Lower lobe of right lung (tissue), 2 donors: ENCODE measurements around the gene LHX5. TPM values are rescaled to one million over a fixed set of nuclear protein-coding genes. Genes with fewer than 3 reads are reported as not detected.

Source experiments
- ATAC-seq, 2 donors: fragments of 200-7000 bp; cut with Tn5 transposase; one replicate each; pipeline ENCODE4 v1.9.1; 2020 to 2022; ENCODE audit warnings: mild to moderate bottlenecking in 2 of 2, moderate library complexity in 2 of 2
- DNase-seq: peaks from one replicate; pipeline ENCODE4 v3.0.0-alpha.2; 2020
- H3K27ac ChIP-seq: fragments of 200-600 bp; one replicate; pipeline ENCODE4 v1.8.0; 2022
- H3K27me3 ChIP-seq: fragments of 200-600 bp; one replicate; pipeline ENCODE4 v1.8.0; 2022; ENCODE audit warnings: low read depth
- H3K36me3 ChIP-seq: fragments of 200-600 bp; one replicate; pipeline ENCODE4 v1.8.0; 2022; ENCODE audit warnings: mild to moderate bottlenecking
- H3K4me1 ChIP-seq: fragments of 200-600 bp; one replicate; pipeline ENCODE4 v1.8.0; 2022
- H3K4me3 ChIP-seq: fragments of 200-600 bp; one replicate; pipeline ENCODE4 v1.8.0; 2022; ENCODE audit warnings: mild to moderate bottlenecking
- H3K9me3 ChIP-seq: fragments of 200-600 bp; one replicate; pipeline ENCODE4 v1.8.0; 2022
- CTCF ChIP-seq: fragments of 200-600 bp; IDR thresholded peaks from one replicate; pipeline ENCODE4 v1.8.0; 2022; ENCODE audit warnings: antibody characterized with exemption, mild to moderate bottlenecking
- intact Hi-C: fragments of 100-400 bp; cut with DNase I; formaldehyde crosslinking; loops from one replicate; pipeline ENCODE4 v1.11.0; 2022
- total RNA-seq: library from RNA; stranded (reverse); fragmentation: NEBNext Ultra II Directional; extraction: Animal tissue kit (Norgen Biotek cat#: 25700); gene quantifications from one replicate; pipeline ENCODE4 v1.2.1, GENCODE V29; 2021
- donor health status: DM: no; HTN: yes; CAD: no; lungs with severe emphysema.

LHX5 gene
- total RNA-seq, 1 donor from 2014 or later: not detected

GRCh38 chr12:113506867-113507266, 35.2 kb upstream of the LHX5 start:
- intact Hi-C loops: no loop called here
- ATAC-seq: no peak
- no peak for TF ChIP-seq CTCF
- no peaks in the 10 kb centered on the region for H3K36me3 ChIP-seq
- H3K4me1 ChIP-seq: no peaks in the 10 kb centered on the region
- H3K27ac ChIP-seq: no peak overlapping the region
- peaks cover 52% of the 10 kb centered on the region for H3K27me3 ChIP-seq
- DNase-seq: no peak
- no peak overlapping the region for H3K4me3 ChIP-seq
- no peaks in the 10 kb centered on the region for H3K9me3 ChIP-seq

- no peak overlapping the region for H3K4me3 ChIP-seq
- TF ChIP-seq CTCF: no peak
- peaks cover 45% of the 10 kb centered on the region for H3K27me3 ChIP-seq
- no peaks in the 10 kb centered on the region for H3K9me3 ChIP-seq
- H3K27ac ChIP-seq: no peak overlapping the region
- ATAC-seq: no peak
- intact Hi-C loops: no loop called here
- DNase-seq: no peak
- H3K4me1 ChIP-seq: no peaks in the 10 kb centered on the region
- H3K36me3 ChIP-seq: no peaks in the 10 kb centered on the region
These were observed 34.3 kb upstream of the LHX5 start for GRCh38 chr12:113505941-113506340.

GRCh38 chr12:113504917-113505316, 33.2 kb upstream of the LHX5 start:
- Histone ChIP-seq H3K9me3 (no peaks in the 10 kb centered on the region), H3K36me3 (no peaks in the 10 kb centered on the region), H3K4me1 (no peaks in the 10 kb centered on the region), H3K27ac (no peak overlapping the region), H3K4me3 (no peak overlapping the region), H3K27me3 (peaks cover 47% of the 10 kb centered on the region)
- DNase-seq (no peak), ATAC-seq (no peak)
- no peak for TF ChIP-seq CTCF
- intact Hi-C loops: no loop called here

GRCh38 chr12:113500782-113501311, 29.2 kb upstream of the LHX5 start:
- Histone ChIP-seq H3K9me3 (no peaks in the 10 kb centered on the region), H3K4me3 (no peak overlapping the region), H3K27me3 (peaks cover 38% of the 10 kb centered on the region), H3K4me1 (no peaks in the 10 kb centered on the region), H3K27ac (no peak overlapping the region), H3K36me3 (no peaks in the 10 kb centered on the region)
- DNase-seq (no peak), ATAC-seq (no peak)
- no peak for TF ChIP-seq CTCF
- intact Hi-C loops: no loop called here

GRCh38 chr12:113500306-113500675, 28.6 kb upstream of the LHX5 start:
- H3K4me1 ChIP-seq: no peaks in the 10 kb centered on the region
- peaks cover 41% of the 10 kb centered on the region for H3K27me3 ChIP-seq
- intact Hi-C loops: no loop called here
- no peak overlapping the region for H3K4me3 ChIP-seq
- H3K9me3 ChIP-seq: no peaks in the 10 kb centered on the region
- no peaks in the 10 kb centered on the region for H3K36me3 ChIP-seq
- DNase-seq: no peak
- H3K27ac ChIP-seq: no peak overlapping the region
- no peak for TF ChIP-seq CTCF
- no peak for ATAC-seq

GRCh38 chr12:113498490-113498889, 26.8 kb upstream of the LHX5 start:
- no peaks in the 10 kb centered on the region for H3K36me3 ChIP-seq
- H3K4me3 ChIP-seq: no peak overlapping the region
- H3K9me3 ChIP-seq: no peaks in the 10 kb centered on the region
- H3K27ac ChIP-seq: no peak overlapping the region
- intact Hi-C loops: no loop called here
- peaks cover 39% of the 10 kb centered on the region for H3K27me3 ChIP-seq
- H3K4me1 ChIP-seq: no peaks in the 10 kb centered on the region
- no peak for DNase-seq
- ATAC-seq: no peak
- no peak for TF ChIP-seq CTCF
